ENCODE data around the gene ELAVL2. TPM values are rescaled to one million over a fixed set of nuclear protein-coding genes. Genes with fewer than 3 reads are reported as not detected.

ELAVL2 gene
- total and polyA plus RNA-seq, 9 of the 15 experiments (the other 6 are each of a cell fraction or from before 2014, with no cell fraction given): not detected

DNA sequence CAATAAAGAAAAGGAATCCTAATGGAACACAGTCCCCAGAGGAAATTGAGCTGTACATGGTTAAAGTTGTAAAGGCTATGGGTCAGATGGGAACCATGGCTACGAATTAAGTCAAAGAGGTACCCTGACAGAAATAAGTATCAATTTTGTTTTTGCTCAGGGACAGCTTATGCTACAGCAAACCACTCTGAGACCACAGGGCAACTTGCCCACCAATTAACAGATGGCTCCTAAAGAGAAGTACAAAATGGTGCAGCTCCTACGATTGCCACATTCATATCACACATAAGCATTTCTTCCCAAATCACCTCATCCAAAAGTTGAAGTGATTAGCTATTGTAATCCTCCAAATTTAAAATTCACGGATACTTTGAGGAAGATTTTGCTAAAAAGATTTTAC, 83.0 kb downstream of the ELAVL2 start:
- POLR2A ChIA-PET: no interaction called here
- Histone ChIP-seq H3K4me3 (no peak overlapping the region), H3K27ac (ENCODE audit: extremely low read depth, low read depth, low read length) (no peak overlapping the region), H3K36me3 (ENCODE audit: control insufficient read depth, insufficient read depth, low read length) (no peaks in the 10 kb centered on the region), H3K79me2 (ENCODE audit: control insufficient read depth, insufficient read depth, low read length) (no peaks in the 10 kb centered on the region), H4K20me1 (replicated peaks; ENCODE audit: control insufficient read depth, insufficient read depth, low read length) (no peaks in the 10 kb centered on the region), H3K27me3 (ENCODE audit: control insufficient read depth in 2 of 2, insufficient read depth in 2 of 2, low read length in 2 of 2) (no peaks in the 10 kb centered on the region), H3K4me1 (replicated peaks in 1 of 2; ENCODE audit: control insufficient read depth in 2 of 2, insufficient read depth in 2 of 2, low read length in 2 of 2) (no peaks in the 10 kb centered on the region), H3K4me2 (ENCODE audit: insufficient read depth, low read length) (no peak overlapping the region), H2AFZ (ENCODE audit: low read depth, low read length) (no peak overlapping the region), H3K9me1 (ENCODE audit: control insufficient read depth, insufficient read depth, low read length) (no peaks in the 10 kb centered on the region), H3K9ac (ENCODE audit: insufficient read depth in 1 of 2, low read depth in 2 of 2, low read length in 2 of 2) (no peak overlapping the region), H3K9me3 (replicated peaks; ENCODE audit: control insufficient read depth, insufficient read depth, low read depth, low read length) (no peaks in the 10 kb centered on the region)
- intact Hi-C loops (cut with micrococcal nuclease): no loop called here
- TF ChIP-seq GABPA (tag; conservative IDR thresholded peaks at IDR 0.05; ENCODE audit: low read depth) (no peak), BACH1 (tag; IDR thresholded peaks at IDR 0.05) (no peak), BCOR (IDR thresholded peaks at IDR 0.05) (no peak), POLR3A (IDR thresholded peaks at IDR 0.05; ENCODE audit: borderline replicate concordance, extremely low read depth, insufficient read depth, insufficient read length) (no peak), NR2F6 (CRISPR knock-in tag; IDR thresholded peaks at IDR 0.05) (no peak), NFIX (CRISPR knock-in tag; IDR thresholded peaks at IDR 0.05; ENCODE audit: low read depth) (no peak), HNRNPK (IDR thresholded peaks at IDR 0.05; ENCODE audit: low read depth, low read length, poor library complexity, severe bottlenecking) (no peak), TEAD4 (IDR thresholded peaks at IDR 0.05; ENCODE audit: low read length) (no peak), TEAD4 (CRISPR knock-in tag; IDR thresholded peaks at IDR 0.05; ENCODE audit: borderline replicate concordance) (no peak)
- TF ChIP-seq, protein P1, sequence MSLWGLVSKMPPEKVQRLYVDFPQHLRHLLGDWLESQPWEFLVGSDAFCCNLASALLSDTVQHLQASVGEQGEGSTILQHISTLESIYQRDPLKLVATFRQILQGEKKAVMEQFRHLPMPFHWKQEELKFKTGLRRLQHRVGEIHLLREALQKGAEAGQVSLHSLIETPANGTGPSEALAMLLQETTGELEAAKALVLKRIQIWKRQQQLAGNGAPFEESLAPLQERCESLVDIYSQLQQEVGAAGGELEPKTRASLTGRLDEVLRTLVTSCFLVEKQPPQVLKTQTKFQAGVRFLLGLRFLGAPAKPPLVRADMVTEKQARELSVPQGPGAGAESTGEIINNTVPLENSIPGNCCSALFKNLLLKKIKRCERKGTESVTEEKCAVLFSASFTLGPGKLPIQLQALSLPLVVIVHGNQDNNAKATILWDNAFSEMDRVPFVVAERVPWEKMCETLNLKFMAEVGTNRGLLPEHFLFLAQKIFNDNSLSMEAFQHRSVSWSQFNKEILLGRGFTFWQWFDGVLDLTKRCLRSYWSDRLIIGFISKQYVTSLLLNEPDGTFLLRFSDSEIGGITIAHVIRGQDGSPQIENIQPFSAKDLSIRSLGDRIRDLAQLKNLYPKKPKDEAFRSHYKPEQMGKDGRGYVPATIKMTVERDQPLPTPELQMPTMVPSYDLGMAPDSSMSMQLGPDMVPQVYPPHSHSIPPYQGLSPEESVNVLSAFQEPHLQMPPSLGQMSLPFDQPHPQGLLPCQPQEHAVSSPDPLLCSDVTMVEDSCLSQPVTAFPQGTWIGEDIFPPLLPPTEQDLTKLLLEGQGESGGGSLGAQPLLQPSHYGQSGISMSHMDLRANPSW (CRISPR knock-in tag; IDR thresholded peaks at IDR 0.05): no peak
- WGBS (ENCODE audit: insufficient coverage, low coverage, missing lambda C conversion rate): no CpG with 5 or more reads among the region's 3 CpGs
- CTCF ChIA-PET (ENCODE audit: low intra/inter-chr PET ratio): no interaction called here
- BruUV-seq (replicated peaks): no TSS peak
- FAIRE-seq (no peak), ATAC-seq (no peak), DNase-seq (ENCODE audit: extremely low read depth in 1 of 4, low spot score in 3 of 4) (no peak)
- in situ Hi-C loops (cut with MboI): no loop called here
